NOMO-1 (cell line): Measurements from ENCODE around the gene ATP6V0B.
A peak's percentile ranks its signal among the peaks of the same experiment; 100 is the strongest.

ENCODE experiments used
- DNase-seq, 2 experiments: peaks; one replicate each; lab custom pipeline; 2025; ENCODE audit not compliant: unreplicated experiment in 2 of 2; lab: John Stamatoyannopoulos, UW

The ATP6V0B gene

GRCh38 chr1:43982808-43983207, 8.0 kb downstream of the ATP6V0B start:
- no peak for DNase-seq

DNA sequence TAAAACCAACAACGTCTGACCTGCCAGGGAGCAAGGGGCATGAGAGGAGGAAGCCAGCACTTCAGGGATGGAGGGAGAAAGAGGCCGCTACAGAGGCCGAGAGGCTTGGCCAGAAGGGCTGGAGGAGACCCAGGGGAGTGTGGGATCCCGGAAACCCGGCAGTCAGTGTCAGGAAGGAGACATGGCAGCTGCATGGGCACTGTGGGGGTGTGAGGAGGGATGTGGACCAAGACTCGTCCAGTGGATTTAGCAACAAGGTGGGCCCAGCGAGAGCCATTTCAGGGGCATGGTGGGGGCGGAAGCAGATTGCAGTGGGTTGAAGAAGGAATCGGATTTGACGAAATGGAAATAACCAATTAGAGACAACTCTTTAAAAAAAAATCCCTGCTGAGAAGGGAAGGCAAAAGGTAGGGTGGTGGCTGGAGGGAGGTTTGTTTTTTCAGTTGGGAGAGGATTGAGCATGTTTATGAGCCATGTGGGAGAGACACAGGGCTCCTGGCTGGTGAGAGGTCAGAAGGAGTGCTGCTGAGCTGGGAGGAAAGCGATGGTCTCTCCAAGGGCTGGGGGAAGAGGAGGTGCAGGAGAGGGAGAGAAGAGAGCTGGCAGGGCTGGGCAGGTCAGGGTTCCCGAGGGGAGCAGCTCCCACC, 8.6 kb downstream of the ATP6V0B start:
- DNase-seq = no peak

DNA sequence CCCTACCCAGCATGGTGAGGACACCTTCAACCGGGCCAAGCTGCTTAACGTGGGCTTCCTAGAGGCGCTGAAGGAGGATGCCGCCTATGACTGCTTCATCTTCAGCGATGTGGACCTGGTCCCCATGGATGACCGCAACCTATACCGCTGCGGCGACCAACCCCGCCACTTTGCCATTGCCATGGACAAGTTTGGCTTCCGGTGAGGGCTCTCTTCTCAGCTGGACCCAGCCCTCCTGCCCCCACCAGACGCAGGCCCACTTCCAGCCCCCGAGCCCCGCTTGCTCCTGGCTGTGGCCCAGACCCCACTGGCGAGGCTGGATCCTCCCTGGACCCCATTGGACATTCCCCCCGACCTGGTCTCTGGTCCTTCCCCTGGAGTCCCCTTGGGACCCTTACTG, 10.1 kb downstream of the ATP6V0B start:
- DNase-seq = no peak

GRCh38 chr1:43985984-43986595, 11.3 kb downstream of the ATP6V0B start:
- no peak for DNase-seq

DNA sequence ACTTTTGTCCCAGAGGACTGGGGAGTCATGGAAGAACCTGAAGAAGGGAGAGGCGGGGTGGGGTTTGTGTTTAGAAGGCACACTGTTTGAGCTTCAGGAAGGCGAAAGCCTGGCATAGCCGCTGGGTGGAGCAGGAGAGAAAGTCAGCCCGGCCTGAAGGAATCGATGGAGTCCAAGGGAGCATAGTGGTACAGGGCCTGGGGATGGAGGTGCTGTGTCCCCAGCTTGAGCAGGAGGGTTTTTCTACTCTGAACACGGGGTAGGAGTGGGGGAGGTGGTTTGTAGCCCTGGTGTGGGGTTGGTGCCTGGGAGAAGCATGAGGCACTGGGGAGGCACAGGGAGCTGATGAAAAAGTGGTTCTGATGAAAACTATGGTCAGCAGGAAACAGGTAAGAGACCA, 12.0 kb downstream of the ATP6V0B start:
- no peak for DNase-seq

DNA sequence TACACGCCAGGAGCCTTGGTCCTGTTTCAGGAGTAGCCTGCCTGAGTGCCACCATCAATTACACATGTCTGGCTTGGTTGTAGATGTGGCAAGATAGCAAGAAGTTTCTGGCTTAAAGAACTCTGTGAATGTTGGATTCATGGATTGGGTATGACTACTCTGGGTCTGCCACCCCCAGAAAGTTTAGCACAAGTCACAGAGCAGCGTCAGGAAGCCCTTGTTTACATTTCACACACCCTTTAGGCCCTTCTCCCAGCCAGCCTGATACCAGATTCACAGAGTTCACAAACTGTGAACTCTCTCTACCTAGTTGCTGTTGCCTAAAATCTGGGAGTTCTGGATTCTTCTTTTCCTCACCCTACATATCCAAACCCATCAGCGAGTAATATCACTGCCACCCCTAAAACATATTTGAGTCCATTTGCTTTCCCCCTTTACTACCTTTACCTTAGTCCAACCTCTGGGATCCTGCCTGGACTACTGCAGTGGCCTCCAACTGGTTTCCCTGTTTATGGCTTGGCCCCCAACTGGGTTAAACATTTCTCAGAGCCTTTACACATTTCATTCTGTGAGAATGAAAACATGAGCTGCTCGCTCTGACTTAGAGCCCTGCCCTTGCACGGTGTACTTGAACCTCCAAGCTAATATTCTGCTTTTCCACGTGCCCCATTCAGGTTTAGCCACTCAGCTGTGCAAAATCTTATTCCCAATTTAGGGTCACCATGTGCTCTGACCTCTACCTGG, 12.6 kb downstream of the ATP6V0B start:
- no peak for DNase-seq

- DNase-seq = no peak
Observed at GRCh38 chr1:43990271-43991199, 15.8 kb downstream of the ATP6V0B start.

GRCh38 chr1:43991200-43991475, 16.4 kb downstream of the ATP6V0B start:
- no peak for DNase-seq

DNA sequence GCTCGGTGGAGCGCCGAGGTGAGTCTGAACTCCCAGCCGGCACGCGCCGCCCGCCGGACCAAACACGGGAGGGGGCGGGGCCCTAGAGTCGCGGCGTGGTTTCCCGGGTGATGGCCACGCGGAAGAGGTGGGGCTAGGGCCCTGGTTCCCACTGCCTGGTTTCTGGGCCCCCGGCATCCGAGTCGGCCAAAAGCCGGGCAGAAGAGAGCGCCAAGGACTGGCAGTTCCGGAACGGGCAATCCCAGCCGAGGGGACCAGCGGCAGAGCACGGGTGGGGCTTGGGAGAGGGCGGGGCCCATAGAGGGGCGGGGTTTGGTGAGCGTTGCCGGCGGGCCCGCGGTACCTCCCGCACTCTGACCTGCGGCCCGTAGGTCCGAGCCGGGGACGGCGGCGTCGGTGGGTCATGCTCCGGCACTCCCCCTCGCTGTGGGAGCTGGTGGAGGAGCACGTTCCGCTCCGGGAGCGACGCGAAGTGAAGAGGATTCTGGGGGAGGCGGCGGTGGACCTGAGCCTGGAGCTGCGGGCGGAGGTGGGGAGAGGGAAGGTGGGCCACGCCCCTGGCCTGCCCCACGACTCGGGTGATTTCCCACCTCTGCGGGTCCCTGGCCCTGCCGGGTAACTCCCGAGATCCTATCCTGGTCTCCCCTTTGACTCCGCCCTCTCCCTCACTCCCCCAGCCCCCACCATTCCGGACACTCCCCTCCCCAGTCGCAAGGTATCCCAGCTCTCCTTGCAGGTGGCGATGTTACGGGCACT, 16.9 kb downstream of the ATP6V0B start, which contains the start of gene CCDC24:
TSS of gene CCDC24 (plus strand) at position 124 of the 756 bp plus-strand sequence. CDS start at position 404, 280 bp downstream.
- peak; percentile 80 to 81 for DNase-seq

GRCh38 chr1:43992232-43992995, 17.7 kb downstream of the ATP6V0B start:
- DNase-seq = no peak

DNA sequence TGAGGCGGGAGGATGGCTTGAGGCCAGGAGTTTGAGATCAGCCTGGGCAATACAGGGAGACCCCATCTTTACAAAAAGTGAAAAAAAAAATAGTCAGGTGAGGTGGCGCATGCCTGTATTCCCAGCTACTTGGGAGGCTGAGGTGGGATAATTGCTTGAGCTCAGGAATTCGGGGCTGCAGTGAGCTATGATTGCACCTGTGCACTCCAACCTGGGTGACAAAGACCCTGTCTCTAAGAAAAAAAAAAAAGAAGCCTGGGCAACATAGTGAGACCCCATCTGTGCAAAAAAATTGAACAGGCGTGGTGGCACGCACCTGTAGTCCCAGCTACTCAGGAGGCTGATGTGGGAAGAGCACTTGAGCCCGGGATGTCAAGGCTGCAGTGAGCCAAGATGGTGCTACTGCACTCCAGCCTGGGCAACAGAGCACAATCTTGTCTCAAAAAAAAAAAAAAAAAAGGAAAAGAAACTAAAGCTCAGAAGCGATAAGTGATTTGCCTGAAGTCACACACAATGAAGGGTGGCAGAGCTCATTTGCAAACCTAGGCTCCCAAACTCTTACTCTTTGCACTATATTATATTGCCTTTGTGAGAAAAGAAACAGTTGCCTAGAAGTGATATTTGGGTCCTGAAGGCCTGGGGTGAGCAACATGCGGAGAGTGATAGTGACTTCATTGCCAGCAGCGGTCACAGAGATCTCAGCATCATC, 18.6 kb downstream of the ATP6V0B start:
- no peak for DNase-seq

GRCh38 chr1:43994071-43994470, 19.3 kb downstream of the ATP6V0B start:
- DNase-seq = no peak

- peak; percentile 47 to 55 for DNase-seq
Observed at GRCh38 chr1:43994794-43995790, 20.3 kb downstream of the ATP6V0B start.

GRCh38 chr1:43995984-43996732, 21.4 kb downstream of the ATP6V0B start:
- DNase-seq = no peak

GRCh38 chr1:43996733-43997115, 22.0 kb downstream of the ATP6V0B start:
- DNase-seq = no peak

DNA sequence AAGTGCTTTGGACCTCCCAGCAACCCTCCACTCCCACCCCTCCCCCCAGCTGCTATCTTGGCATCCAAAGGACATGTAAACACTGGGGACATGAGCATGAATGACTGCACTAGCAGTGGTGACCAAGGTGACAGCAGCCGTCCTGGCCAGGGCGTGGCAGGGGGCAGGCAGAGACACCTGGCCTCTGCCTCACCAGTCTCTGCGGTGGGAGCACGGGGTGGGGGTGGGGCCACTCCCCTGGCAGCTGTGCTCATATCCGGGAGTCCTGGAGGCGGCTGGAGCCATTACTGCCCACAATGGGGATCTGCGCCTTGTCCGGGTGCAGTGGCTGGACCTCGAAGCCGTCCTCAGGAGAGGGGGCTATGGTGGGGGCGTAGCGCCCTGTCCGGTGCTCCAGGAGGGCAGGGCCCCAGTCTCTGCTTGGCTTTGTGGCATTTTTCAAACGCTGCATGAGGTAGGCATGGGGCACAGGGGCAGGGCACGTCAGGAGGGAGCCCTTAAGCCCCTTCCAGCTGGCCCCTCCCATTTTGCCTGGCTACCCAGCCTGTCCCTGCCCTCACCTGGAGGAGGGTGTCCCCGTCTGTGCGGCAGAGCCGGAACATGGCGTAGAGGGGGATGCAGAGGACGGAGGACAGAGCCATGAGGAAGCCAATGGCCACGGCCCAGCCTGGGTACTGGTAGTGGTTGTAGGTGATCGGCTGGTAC, 22.7 kb downstream of the ATP6V0B start:
- no peak for DNase-seq

GRCh38 chr1:43998000-43998378, 23.2 kb downstream of the ATP6V0B start:
- no peak for DNase-seq
